Body of pancreas (tissue), 4 donors: ENCODE measurements around the gene KRT82. TPM values are rescaled to one million over a fixed set of nuclear protein-coding genes. Genes with fewer than 3 reads are reported as not detected.

Experiments used
- ATAC-seq: fragments of 150-250 bp; one replicate; pipeline ENCODE4 v1.9.1; 2016
- DNase-seq, 4 donors: peaks; one replicate each; pipeline ENCODE4 v3.0.0-alpha.2; 2019
- H3K27ac ChIP-seq, 4 donors: fragments of 200-600 bp; sonication (generic); 1 replicate in 3 of 4; 2 replicates in 1 of 4; pipeline versions ENCODE4 v1.5.1 to v1.6.1; 2016 to 2019; ENCODE audit warnings: mild to moderate bottlenecking in 1 of 4, mixed read lengths in 1 of 4, moderate library complexity in 1 of 4
- H3K27me3 ChIP-seq, 2 donors: fragments of 200-600 bp; sonication (generic); one replicate each; pipeline ENCODE4 v1.6.0; 2016; ENCODE audit warnings: mild to moderate bottlenecking in 1 of 2
- H3K36me3 ChIP-seq, 2 donors: fragments of 200-600 bp; sonication (generic); replicated peaks in 1 of 2; 2 replicates each; pipeline ENCODE4 v1.5.1; 2016; ENCODE audit warnings: low read depth in 2 of 2; ENCODE audit not compliant: insufficient read depth in 1 of 2
- H3K4me1 ChIP-seq: fragments of 200-600 bp; sonication (generic); one replicate; pipeline ENCODE4 v1.6.0; 2016
- H3K4me3 ChIP-seq, 2 donors: fragments of 200-600 bp; sonication (generic); 1 replicate in 1 of 2; 2 replicates in 1 of 2; pipeline ENCODE4 v1.5.1; 2016 to 2019
- H3K9me3 ChIP-seq, 3 donors: fragments of 200-600 bp; sonication (generic); 1 replicate in 2 of 3; 2 replicates in 1 of 3; pipeline ENCODE4 v1.5.1; 2016
- POLR2A ChIP-seq, 3 donors: fragments of 450-650 bp; IDR thresholded peaks; one replicate each; pipeline ENCODE4 v1.6.1; 2016; ENCODE audit warnings: antibody characterized with exemption in 3 of 3, mild to moderate bottlenecking in 2 of 3
- WGBS, 2 donors: methylation state at CpG; one replicate each; pipeline ENCODE4 v1.1.5; 2017; 5-methylcytosine and 5-hydroxymethylcytosine counted together
- intact Hi-C: fragments of 100-400 bp; cut with DNase I; formaldehyde crosslinking; loops from one replicate; pipeline ENCODE4 v1.15.1; 2023
- total RNA-seq, 2 donors: library from RNA; depleted of rRNA; stranded (reverse); fragments of >200 nt; gene quantifications; one replicate each; pipeline ENCODE4 v1.1.0, GENCODE V29; 2016
- TF ChIP-seq, protein P1 (sequence below), 7 experiments: fragments of 450-650 bp in 4 of 7; fragments of 200-600 bp in 3 of 7; sonication (generic) in 3 of 7; IDR thresholded peaks; one replicate each; pipeline ENCODE4 v1.5.1; 2016 to 2019; ENCODE audit warnings: antibody characterized with exemption in 7 of 7

The KRT82 gene
- total RNA-seq, 2 donors from 2014 or later, result not detected

DNA sequence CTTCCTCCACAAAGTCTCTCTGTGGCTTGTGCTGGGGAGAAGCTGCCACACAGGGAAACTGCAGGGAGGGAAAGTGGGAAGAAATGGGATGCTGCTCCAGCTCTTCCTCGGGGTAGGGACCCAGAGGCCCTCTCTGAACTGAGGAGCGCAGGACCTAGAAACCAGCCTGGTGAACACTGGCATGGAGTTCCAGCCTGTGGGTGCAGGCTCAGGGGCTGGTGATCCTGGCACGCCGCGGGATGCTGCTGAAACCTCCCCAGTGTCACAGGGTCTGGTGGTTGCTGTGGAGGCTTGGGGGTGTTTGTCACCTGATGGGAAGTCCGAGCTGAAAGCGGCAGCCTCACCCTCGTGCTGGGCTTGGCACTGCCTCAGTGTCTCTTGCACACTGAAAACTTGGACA is 33.3 kb upstream of the KRT82 start:
- H3K4me3 ChIP-seq, result no peak overlapping the region
- TF ChIP-seq, protein P1, sequence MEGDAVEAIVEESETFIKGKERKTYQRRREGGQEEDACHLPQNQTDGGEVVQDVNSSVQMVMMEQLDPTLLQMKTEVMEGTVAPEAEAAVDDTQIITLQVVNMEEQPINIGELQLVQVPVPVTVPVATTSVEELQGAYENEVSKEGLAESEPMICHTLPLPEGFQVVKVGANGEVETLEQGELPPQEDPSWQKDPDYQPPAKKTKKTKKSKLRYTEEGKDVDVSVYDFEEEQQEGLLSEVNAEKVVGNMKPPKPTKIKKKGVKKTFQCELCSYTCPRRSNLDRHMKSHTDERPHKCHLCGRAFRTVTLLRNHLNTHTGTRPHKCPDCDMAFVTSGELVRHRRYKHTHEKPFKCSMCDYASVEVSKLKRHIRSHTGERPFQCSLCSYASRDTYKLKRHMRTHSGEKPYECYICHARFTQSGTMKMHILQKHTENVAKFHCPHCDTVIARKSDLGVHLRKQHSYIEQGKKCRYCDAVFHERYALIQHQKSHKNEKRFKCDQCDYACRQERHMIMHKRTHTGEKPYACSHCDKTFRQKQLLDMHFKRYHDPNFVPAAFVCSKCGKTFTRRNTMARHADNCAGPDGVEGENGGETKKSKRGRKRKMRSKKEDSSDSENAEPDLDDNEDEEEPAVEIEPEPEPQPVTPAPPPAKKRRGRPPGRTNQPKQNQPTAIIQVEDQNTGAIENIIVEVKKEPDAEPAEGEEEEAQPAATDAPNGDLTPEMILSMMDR (IDR thresholded peaks at IDR 0.05), result no peak
- TF ChIP-seq POLR2A (IDR thresholded peaks at IDR 0.05), result no peak
- WGBS, 2 donors, result 62 to 79% methylated on average over 4 to 7 of the region's 8 CpGs
- H3K27ac ChIP-seq, result no peak overlapping the region
- peaks cover 9% of the 10 kb centered on the region for H3K4me1 ChIP-seq
- no peaks in the 10 kb centered on the region for H3K36me3 ChIP-seq
- no peaks in the 10 kb centered on the region for H3K27me3 ChIP-seq
- no peak for DNase-seq
- ATAC-seq, result no peak
- H3K9me3 ChIP-seq, result no peaks in the 10 kb centered on the region
- intact Hi-C loops, result no loop called here

- Histone ChIP-seq H3K4me3 (no peak overlapping the region), H3K27me3 (no peaks in the 10 kb centered on the region), H3K27ac (no peak overlapping the region), H3K36me3 (no peaks in the 10 kb centered on the region), H3K4me1 (peaks cover 9% of the 10 kb centered on the region), H3K9me3 (no peaks in the 10 kb centered on the region)
- 80 to 81% methylated on average over 7 to 8 of the region's 8 CpGs for WGBS, 2 donors
- TF ChIP-seq POLR2A (IDR thresholded peaks at IDR 0.05), result no peak
- TF ChIP-seq, protein P1 (IDR thresholded peaks at IDR 0.05), result no peak
- intact Hi-C loops, result no loop called here
- no peak for ATAC-seq
- no peak for DNase-seq
Observed at GRCh38 chr12:52438305-52439301, 32.5 kb upstream of the KRT82 start.

DNA sequence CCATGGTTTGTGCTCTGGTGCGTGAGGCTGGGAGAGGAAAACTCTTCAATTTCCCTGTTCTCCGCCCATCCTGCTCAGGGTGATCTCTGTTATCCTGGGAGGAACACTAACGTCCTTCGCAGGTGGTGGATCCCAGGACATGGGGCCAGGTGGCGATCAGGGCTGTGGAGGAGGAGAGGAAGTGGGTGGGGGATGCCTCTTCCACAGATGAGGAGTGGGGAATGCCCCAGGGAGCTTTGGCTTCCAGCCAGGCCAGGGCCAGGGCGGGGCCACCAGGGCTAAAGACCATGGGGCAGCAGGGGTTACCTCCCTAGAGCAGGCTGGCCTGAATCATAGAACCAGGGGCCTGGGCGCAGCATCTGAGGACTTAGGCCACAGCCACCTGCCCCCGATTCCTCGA is 31.4 kb upstream of the KRT82 start:
- 62 to 66% methylated on average over 5 to 9 of the region's 9 CpGs for WGBS, 2 donors
- Histone ChIP-seq H3K4me1 (peaks cover 9% of the 10 kb centered on the region), H3K4me3 (no peak overlapping the region), H3K9me3 (no peaks in the 10 kb centered on the region), H3K36me3 (no peaks in the 10 kb centered on the region), H3K27me3 (no peaks in the 10 kb centered on the region), H3K27ac (no peak overlapping the region)
- intact Hi-C loops, result no loop called here
- TF ChIP-seq, protein P1 (IDR thresholded peaks at IDR 0.05), result no peak
- TF ChIP-seq POLR2A (IDR thresholded peaks at IDR 0.05), result no peak
- DNase-seq, result no peak
- ATAC-seq, result no peak

- H3K4me3 ChIP-seq, result no peak overlapping the region
- 61 to 65% methylated on average over 9 of the region's 9 CpGs for WGBS, 2 donors
- intact Hi-C loops, result no loop called here
Observed at GRCh38 chr12:52436828-52437474, 30.8 kb upstream of the KRT82 start.

More at GRCh38 chr12:52436828-52437474, 30.8 kb upstream of the KRT82 start:
- peak overlapping the region in 1 of 4 donors; percentile 34 for H3K27ac ChIP-seq
- peaks cover 9% of the 10 kb centered on the region for H3K4me1 ChIP-seq
- DNase-seq (no peak), ATAC-seq (no peak)
- TF ChIP-seq, protein P1 (IDR thresholded peaks at IDR 0.05), result no peak
- TF ChIP-seq POLR2A (IDR thresholded peaks at IDR 0.05), result no peak
- no peaks in the 10 kb centered on the region for H3K9me3 ChIP-seq
- no peaks in the 10 kb centered on the region for H3K27me3 ChIP-seq
- H3K36me3 ChIP-seq, result no peaks in the 10 kb centered on the region
